Measurements from ENCODE around the gene SEC62. TPM values are rescaled to one million over a fixed set of nuclear protein-coding genes. Genes with fewer than 3 reads are reported as not detected.
"Not testable (repeated sequence)": the region's sequence is repeated elsewhere in the genome, so short reads cannot be mapped to it uniquely, and the experiment has no call there.

SEC62 gene
- total RNA-seq, 1 experiment from 2014 or later = 58.5 TPM

- CTCF ChIA-PET = no interaction called here
- POLR2A ChIA-PET = interaction anchor here (1.4 kb wide), 1 partner anchor 12 kb away, joined by 4 read pairs; no protein-coding TSS in a partner anchor
- BruUV-seq (replicated peaks) = no TSS peak
- Mint-ChIP-seq H3K27me3 (ENCODE audit: insufficient read depth, unreplicated experiment) (no peaks in the 10 kb centered on the region), H3K36me3 (ENCODE audit: insufficient read depth, unreplicated experiment) (no peaks in the 10 kb centered on the region), H3K4me1 (ENCODE audit: insufficient read depth, unreplicated experiment) (peaks cover 9% of the 10 kb centered on the region), H3K4me3 (ENCODE audit: unreplicated experiment) (no peak overlapping the region), H3K27ac (ENCODE audit: low read depth, unreplicated experiment) (no peak overlapping the region), H3K9me3 (ENCODE audit: unreplicated experiment) (no peaks in the 10 kb centered on the region)
- DNase-seq (ENCODE audit: unreplicated experiment) = no peak
- intact Hi-C loops (cut with micrococcal nuclease) = no loop called here
- TF ChIP-seq CTCF (IDR thresholded peaks at IDR 0.05; ENCODE audit: unreplicated experiment) = no peak
Observed at GRCh38 chr3:170010498-170010897, 43.9 kb downstream of the SEC62 start.

- Mint-ChIP-seq H3K27ac (ENCODE audit: low read depth, unreplicated experiment) (no peak overlapping the region), H3K4me1 (ENCODE audit: insufficient read depth, unreplicated experiment) (no peaks in the 10 kb centered on the region), H3K4me3 (ENCODE audit: unreplicated experiment) (no peak overlapping the region), H3K27me3 (ENCODE audit: insufficient read depth, unreplicated experiment) (no peaks in the 10 kb centered on the region), H3K36me3 (ENCODE audit: insufficient read depth, unreplicated experiment) (no peaks in the 10 kb centered on the region), H3K9me3 (ENCODE audit: unreplicated experiment) (no peaks in the 10 kb centered on the region)
- no TSS peak for BruUV-seq (replicated peaks)
- no peak for TF ChIP-seq CTCF (IDR thresholded peaks at IDR 0.05; ENCODE audit: unreplicated experiment)
- DNase-seq (ENCODE audit: unreplicated experiment) = no peak
- intact Hi-C loops (cut with micrococcal nuclease) = no loop called here
- ChIA-PET CTCF (interaction anchor here (0.7 kb wide), 1 partner anchor 91 kb away, joined by 4 read pairs; no protein-coding TSS in a partner anchor), POLR2A (interaction anchor here (0.9 kb wide), 1 partner anchor 8 kb away, joined by 4 read pairs; no protein-coding TSS in a partner anchor)
Observed at GRCh38 chr3:170012683-170013400, 46.2 kb downstream of the SEC62 start.

- ChIA-PET POLR2A (no interaction called here), CTCF (no interaction called here)
- Mint-ChIP-seq H3K4me3 (ENCODE audit: unreplicated experiment) (no peak overlapping the region), H3K4me1 (ENCODE audit: insufficient read depth, unreplicated experiment) (no peaks in the 10 kb centered on the region), H3K9me3 (ENCODE audit: unreplicated experiment) (no peaks in the 10 kb centered on the region), H3K27me3 (ENCODE audit: insufficient read depth, unreplicated experiment) (peaks cover 10% of the 10 kb centered on the region), H3K27ac (ENCODE audit: low read depth, unreplicated experiment) (no peak overlapping the region), H3K36me3 (ENCODE audit: insufficient read depth, unreplicated experiment) (no peaks in the 10 kb centered on the region)
- no peak for TF ChIP-seq CTCF (IDR thresholded peaks at IDR 0.05; ENCODE audit: unreplicated experiment)
- intact Hi-C loops (cut with micrococcal nuclease) = no loop called here
- no TSS peak for BruUV-seq (replicated peaks)
- DNase-seq (ENCODE audit: unreplicated experiment) = no peak
Observed at GRCh38 chr3:170016057-170016456, 49.5 kb downstream of the SEC62 start.

- peaks cover 10% of the 10 kb centered on the region for H3K27me3 Mint-ChIP-seq (ENCODE audit: insufficient read depth, unreplicated experiment)
- H3K27ac Mint-ChIP-seq (ENCODE audit: low read depth, unreplicated experiment); DNase-seq (ENCODE audit: unreplicated experiment); H3K9me3 Mint-ChIP-seq (ENCODE audit: unreplicated experiment); H3K36me3 Mint-ChIP-seq (ENCODE audit: insufficient read depth, unreplicated experiment); intact Hi-C loops (cut with micrococcal nuclease); H3K4me1 Mint-ChIP-seq (ENCODE audit: insufficient read depth, unreplicated experiment); H3K4me3 Mint-ChIP-seq (ENCODE audit: unreplicated experiment); POLR2A ChIA-PET; BruUV-seq (replicated peaks): not testable (repeated sequence)
- CTCF ChIA-PET = interaction anchor here (0.6 kb wide), 1 partner anchor 128 kb away, joined by 4 read pairs; no protein-coding TSS in a partner anchor
Observed at GRCh38 chr3:170019306-170019705, 52.7 kb downstream of the SEC62 start.

All from MCF 10A (cell line).